H9 (cell line): Measurements from ENCODE around the gene SPARCL1. TPM values are rescaled to one million over a fixed set of nuclear protein-coding genes. Genes with fewer than 3 reads are reported as not detected.
A peak's percentile ranks its signal among the peaks of the same experiment; 100 is the strongest.

ENCODE experiments used
- DNase-seq: peaks from one replicate; pipeline ENCODE4 v3.0.0-alpha.2; 2017
- H2AFZ ChIP-seq: one replicate; pipeline ENCODE4 v1.6.1; 2013; ENCODE audit warnings: mild to moderate bottlenecking, low read length, control low read depth, moderate library complexity
- H2AK5ac ChIP-seq: 2 replicates; pipeline ENCODE4 v1.6.1; 2013; ENCODE audit warnings: low read length, control low read depth, mixed read lengths; ENCODE audit not compliant: insufficient read length
- H2BK120ac ChIP-seq: one replicate; pipeline ENCODE4 v1.6.1; 2013; ENCODE audit warnings: low read depth, mild to moderate bottlenecking, low read length, control low read depth, inconsistent platforms; ENCODE audit not compliant: poor library complexity, severe bottlenecking
- H2BK12ac ChIP-seq: 2 replicates; pipeline ENCODE4 v1.6.1; 2013; ENCODE audit warnings: low read length, control low read depth, mixed read lengths, low read depth; ENCODE audit not compliant: insufficient read length
- H2BK15ac ChIP-seq: 2 replicates; pipeline ENCODE4 v1.6.1; 2013; ENCODE audit warnings: low read depth, low read length, control low read depth
- H2BK20ac ChIP-seq: one replicate; pipeline ENCODE4 v1.6.1; 2013; ENCODE audit warnings: low read depth, mild to moderate bottlenecking, low read length, control low read depth, inconsistent platforms; ENCODE audit not compliant: poor library complexity, severe bottlenecking
- H2BK5ac ChIP-seq: 2 replicates; pipeline ENCODE4 v1.6.1; 2013; ENCODE audit warnings: low read length, control low read depth, mixed read lengths; ENCODE audit not compliant: insufficient read length
- H3K14ac ChIP-seq: 2 replicates; pipeline ENCODE4 v1.6.1; 2013; ENCODE audit warnings: low read length, control low read depth; ENCODE audit not compliant: insufficient read depth
- H3K18ac ChIP-seq: 2 replicates; pipeline ENCODE4 v1.6.1; 2013; ENCODE audit warnings: low read depth, mild to moderate bottlenecking, mixed read lengths, low read length, control low read depth; ENCODE audit not compliant: insufficient read length
- H3K23ac ChIP-seq: 2 replicates; pipeline ENCODE4 v1.6.1; 2013; ENCODE audit warnings: low read length, control low read depth, mixed read lengths, low read depth; ENCODE audit not compliant: insufficient read length
- H3K23me2 ChIP-seq: 2 replicates; pipeline ENCODE4 v1.6.1; 2013; ENCODE audit warnings: low read depth, mild to moderate bottlenecking, mixed read lengths, low read length, control low read depth; ENCODE audit not compliant: insufficient read length, poor library complexity, severe bottlenecking
- H3K27ac ChIP-seq: 2 replicates; pipeline ENCODE4 v1.5.1; 2013; ENCODE audit warnings: low read length, control low read depth, mixed read lengths, low read depth; ENCODE audit not compliant: insufficient read length
- H3K27me3 ChIP-seq: 2 replicates; pipeline ENCODE4 v1.6.1; 2013; ENCODE audit warnings: low read length, control low read depth, inconsistent platforms; ENCODE audit not compliant: insufficient read depth
- H3K4ac ChIP-seq: 2 replicates; pipeline ENCODE4 v1.6.1; 2013; ENCODE audit warnings: low read depth, mild to moderate bottlenecking, control low read depth, inconsistent platforms, low read length, moderate library complexity
- H3K4me1 ChIP-seq: 2 replicates; pipeline ENCODE4 v1.6.1; 2013; ENCODE audit warnings: low read length, control low read depth, inconsistent platforms; ENCODE audit not compliant: insufficient read depth
- H3K4me2 ChIP-seq: 2 replicates; pipeline ENCODE4 v1.6.1; 2013; ENCODE audit warnings: low read length, control low read depth, mixed read lengths; ENCODE audit not compliant: insufficient read length, insufficient read depth
- H3K56ac ChIP-seq: 2 replicates; pipeline ENCODE4 v1.6.1; 2013; ENCODE audit warnings: low read depth, mild to moderate bottlenecking, mixed read lengths, low read length, control low read depth; ENCODE audit not compliant: insufficient read length
- H3K79me1 ChIP-seq: 2 replicates; pipeline ENCODE4 v1.6.1; 2013; ENCODE audit warnings: low read depth, mild to moderate bottlenecking, moderate library complexity, low read length, control low read depth, inconsistent platforms; ENCODE audit not compliant: insufficient read depth, poor library complexity, severe bottlenecking
- H3K79me2 ChIP-seq: 2 replicates; pipeline ENCODE4 v1.6.1; 2013; ENCODE audit warnings: low read length, control low read depth, inconsistent platforms; ENCODE audit not compliant: insufficient read depth
- H3K9ac ChIP-seq: 2 replicates; pipeline ENCODE4 v1.6.1; 2013; ENCODE audit warnings: low read length, control low read depth, mixed read lengths; ENCODE audit not compliant: insufficient read length; ENCODE audit errors: extremely low read depth
- H3K9me3 ChIP-seq: one replicate; pipeline ENCODE4 v1.6.1; 2013; ENCODE audit warnings: low read depth, low read length, inconsistent platforms; ENCODE audit not compliant: control insufficient read depth
- H3T11ph ChIP-seq: one replicate; pipeline ENCODE4 v1.6.1; 2013; ENCODE audit warnings: mild to moderate bottlenecking, low read length, control low read depth, inconsistent platforms
- H4K20me1 ChIP-seq: one replicate; pipeline ENCODE4 v1.6.1; 2013; ENCODE audit not compliant: control insufficient read depth, insufficient read length, insufficient read depth
- H4K5ac ChIP-seq: 2 replicates; pipeline ENCODE4 v1.6.1; 2013; ENCODE audit warnings: low read depth, mild to moderate bottlenecking, mixed read lengths, low read length, control low read depth; ENCODE audit not compliant: insufficient read length
- H4K8ac ChIP-seq: replicated peaks from 2 replicates; pipeline ENCODE4 v1.6.1; 2013; ENCODE audit warnings: low read length, control low read depth, mixed read lengths, low read depth; ENCODE audit not compliant: insufficient read length
- H4K91ac ChIP-seq: 2 replicates; pipeline ENCODE4 v1.6.1; 2013; ENCODE audit warnings: low read depth, mild to moderate bottlenecking, moderate library complexity, mixed read lengths, low read length, control low read depth; ENCODE audit not compliant: insufficient read length
- H3K27ac Mint-ChIP-seq, 3 experiments: 2 replicates in 2 of 3; 3 replicates in 1 of 3; pipeline ENCODE4 v1.8.0; 2020 to 2021; ENCODE audit warnings: mixed read lengths in 3 of 3, mild to moderate bottlenecking in 1 of 3, moderate library complexity in 1 of 3
- H3K27me3 Mint-ChIP-seq: 2 replicates; pipeline ENCODE4 v1.8.0; 2021; ENCODE audit warnings: low read depth, mild to moderate bottlenecking, moderate library complexity, mixed read lengths
- H3K36me3 Mint-ChIP-seq, 3 experiments: 2 replicates in 2 of 3; 3 replicates in 1 of 3; pipeline ENCODE4 v1.8.0; 2020 to 2021; ENCODE audit warnings: low read depth in 3 of 3, mixed read lengths in 3 of 3; ENCODE audit not compliant: insufficient read depth in 1 of 3
- H3K4me1 Mint-ChIP-seq, 2 experiments: 2 replicates each; pipeline ENCODE4 v1.8.0; 2020; ENCODE audit warnings: mixed read lengths in 2 of 2
- H3K4me3 Mint-ChIP-seq, 2 experiments: 2 replicates in 1 of 2; 3 replicates in 1 of 2; pipeline ENCODE4 v1.8.0; 2020 to 2021; ENCODE audit warnings: mild to moderate bottlenecking in 2 of 2, mixed read lengths in 2 of 2, moderate library complexity in 1 of 2
- H3K9me3 Mint-ChIP-seq, 2 experiments: 2 replicates in 1 of 2; 3 replicates in 1 of 2; pipeline ENCODE4 v1.8.0; 2020; ENCODE audit warnings: mild to moderate bottlenecking in 2 of 2, mixed read lengths in 2 of 2, moderate library complexity in 1 of 2
- WGBS: extraction: QIAGEN DNeasy Blood & Tissue Kit; methylation state at CpG from one replicate; pipeline ENCODE4 v1.1.7; 2013; ENCODE audit warnings: missing lambda C conversion rate, low lambda C conversion rate, mixed read lengths; ENCODE audit not compliant: insufficient read length; ENCODE audit errors: extremely low coverage; 5-methylcytosine and 5-hydroxymethylcytosine counted together
- total RNA-seq: library from RNA; stranded (reverse); gene quantifications from 2 replicates; pipeline ENCODE4 v1.2.1, GENCODE V29; 2021
- TF ChIP-seq, protein P1 (sequence below): fragments of 200-600 bp; sonication (generic); conservative IDR thresholded peaks from 3 replicates; pipeline ENCODE4 v1.8.0; 2021; ENCODE audit warnings: antibody characterized with exemption, mild to moderate bottlenecking

SPARCL1 gene
- total RNA-seq, 1 experiment from 2014 or later = 0.17 TPM

DNA sequence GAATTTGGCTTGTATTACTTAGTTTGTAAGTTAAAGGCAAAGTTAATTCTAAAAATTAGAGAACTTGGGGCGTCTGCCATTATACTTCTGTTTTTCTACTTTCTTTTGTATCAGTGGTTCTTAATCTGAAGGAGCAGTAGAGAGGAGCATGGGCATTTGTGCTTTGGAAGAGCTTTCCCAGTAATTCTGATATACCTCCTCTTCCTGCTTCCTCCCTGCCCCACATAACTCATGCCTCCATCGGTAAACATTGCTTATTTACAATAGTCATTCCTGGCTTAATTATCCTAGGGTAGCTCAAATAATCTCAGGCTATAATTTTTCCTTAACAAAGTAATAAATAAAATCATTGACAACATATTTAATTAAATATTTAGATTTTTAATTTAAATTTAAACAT, 37.1 kb upstream of the SPARCL1 start:
- Mint-ChIP-seq H3K9me3 (peaks cover 0 to 3% of the 10 kb centered on the region in 2 experiments; a peak in 1 of 5 replicates), H3K4me1 (peaks cover 4 to 11% of the 10 kb centered on the region in 2 experiments; a peak in 3 of 4 replicates), H3K27me3 (no peaks in the 10 kb centered on the region), H3K27ac (peak overlapping the region in 1 of 3 experiments; percentile 45; a peak in 2 of 7 replicates), H3K4me3 (no peak overlapping the region), H3K36me3 (peaks cover 0 to 4% (median 0%) of the 10 kb centered on the region in 3 experiments; a peak in 1 of 7 replicates)
- Histone ChIP-seq H2BK20ac (no peak overlapping the region), H2AFZ (no peak overlapping the region), H2BK15ac (no peak overlapping the region), H2AK5ac (no peak overlapping the region), H3K4me2 (no peak overlapping the region), H4K5ac (no peak overlapping the region), H3K9me3 (no peaks in the 10 kb centered on the region), H2BK5ac (no peak overlapping the region), H2BK120ac (no peak overlapping the region), H4K91ac (no peak overlapping the region), H3K4me1 (no peaks in the 10 kb centered on the region; the same call in 1 of the 2 replicates), H3K79me2 (no peaks in the 10 kb centered on the region), H3K23ac (no peak overlapping the region), H3K4ac (no peak overlapping the region), H3K9ac (no peak overlapping the region), H3K27me3 (no peaks in the 10 kb centered on the region), H3T11ph (no peak overlapping the region), H3K14ac (no peak overlapping the region), H3K79me1 (no peaks in the 10 kb centered on the region), H4K20me1 (no peaks in the 10 kb centered on the region), H3K18ac (no peak overlapping the region), H3K56ac (no peak overlapping the region), H3K27ac (no peak overlapping the region), H2BK12ac (no peak overlapping the region), H3K23me2 (no peaks in the 10 kb centered on the region), H4K8ac (no peak overlapping the region)
- no peak for DNase-seq
- WGBS = no CpG with 5 or more reads among the region's 2 CpGs
- TF ChIP-seq, protein P1, sequence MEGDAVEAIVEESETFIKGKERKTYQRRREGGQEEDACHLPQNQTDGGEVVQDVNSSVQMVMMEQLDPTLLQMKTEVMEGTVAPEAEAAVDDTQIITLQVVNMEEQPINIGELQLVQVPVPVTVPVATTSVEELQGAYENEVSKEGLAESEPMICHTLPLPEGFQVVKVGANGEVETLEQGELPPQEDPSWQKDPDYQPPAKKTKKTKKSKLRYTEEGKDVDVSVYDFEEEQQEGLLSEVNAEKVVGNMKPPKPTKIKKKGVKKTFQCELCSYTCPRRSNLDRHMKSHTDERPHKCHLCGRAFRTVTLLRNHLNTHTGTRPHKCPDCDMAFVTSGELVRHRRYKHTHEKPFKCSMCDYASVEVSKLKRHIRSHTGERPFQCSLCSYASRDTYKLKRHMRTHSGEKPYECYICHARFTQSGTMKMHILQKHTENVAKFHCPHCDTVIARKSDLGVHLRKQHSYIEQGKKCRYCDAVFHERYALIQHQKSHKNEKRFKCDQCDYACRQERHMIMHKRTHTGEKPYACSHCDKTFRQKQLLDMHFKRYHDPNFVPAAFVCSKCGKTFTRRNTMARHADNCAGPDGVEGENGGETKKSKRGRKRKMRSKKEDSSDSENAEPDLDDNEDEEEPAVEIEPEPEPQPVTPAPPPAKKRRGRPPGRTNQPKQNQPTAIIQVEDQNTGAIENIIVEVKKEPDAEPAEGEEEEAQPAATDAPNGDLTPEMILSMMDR = no peak
